NOMO-1 treated with dmso at 0.1 percent for 144 hours (cell line): ENCODE measurements around the gene MAGEA9.
"Not testable (repeated sequence)": the region's sequence is repeated elsewhere in the genome, so short reads cannot be mapped to it uniquely, and the experiment has no call there.

Experiments
- DNase-seq: peaks from one replicate; lab custom pipeline; 2025; ENCODE audit not compliant: unreplicated experiment; lab: John Stamatoyannopoulos, UW

Gene MAGEA9, protein sequence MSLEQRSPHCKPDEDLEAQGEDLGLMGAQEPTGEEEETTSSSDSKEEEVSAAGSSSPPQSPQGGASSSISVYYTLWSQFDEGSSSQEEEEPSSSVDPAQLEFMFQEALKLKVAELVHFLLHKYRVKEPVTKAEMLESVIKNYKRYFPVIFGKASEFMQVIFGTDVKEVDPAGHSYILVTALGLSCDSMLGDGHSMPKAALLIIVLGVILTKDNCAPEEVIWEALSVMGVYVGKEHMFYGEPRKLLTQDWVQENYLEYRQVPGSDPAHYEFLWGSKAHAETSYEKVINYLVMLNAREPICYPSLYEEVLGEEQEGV

DNA sequence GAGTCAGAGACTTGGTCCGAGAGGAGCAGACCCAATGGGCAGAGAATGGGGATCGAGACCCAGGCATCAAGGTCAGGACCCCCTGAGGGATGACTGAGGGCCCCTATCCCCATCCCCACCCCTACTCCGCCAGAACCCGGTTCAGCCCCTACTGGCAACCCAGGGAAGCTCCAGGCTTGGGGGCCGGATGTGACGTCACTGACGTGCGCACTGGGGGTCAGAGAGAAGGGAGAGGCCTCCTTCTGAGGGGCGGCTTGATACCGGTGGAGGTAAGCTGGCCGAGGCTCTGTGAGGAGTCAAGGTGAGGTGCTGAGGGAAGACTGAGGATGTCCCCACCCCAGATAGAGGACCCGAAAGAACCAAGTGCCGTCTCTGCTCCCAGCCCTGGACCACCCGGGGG is at the start of gene MAGEA9:
Gene MAGEA9 (plus strand): TSS at position 204 of the 400 bp plus-strand sequence. CDS start 4,281 bp downstream, outside the sequence.
- DNase-seq = not testable (repeated sequence)

DNA sequence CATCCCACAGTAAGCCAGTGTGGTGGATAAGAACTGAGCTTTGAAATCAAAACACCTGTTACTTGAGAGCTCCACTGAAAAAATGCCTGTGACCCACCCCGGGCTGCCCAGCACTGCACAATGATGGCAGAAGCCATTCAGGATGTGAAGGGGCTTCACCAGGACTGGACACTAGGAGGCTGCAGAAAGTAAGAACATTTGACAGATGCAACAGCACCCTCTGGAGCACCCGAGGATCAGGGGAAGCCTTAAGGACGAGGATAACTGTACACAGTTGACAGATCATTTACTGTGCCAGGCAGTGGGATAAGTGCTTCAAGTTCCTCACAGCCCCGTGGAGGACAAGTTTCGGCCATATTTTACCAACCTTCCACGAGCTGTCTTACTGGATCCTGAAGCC is 39.5 kb upstream of the MAGEA9 start:
- not testable (repeated sequence) for DNase-seq

DNA sequence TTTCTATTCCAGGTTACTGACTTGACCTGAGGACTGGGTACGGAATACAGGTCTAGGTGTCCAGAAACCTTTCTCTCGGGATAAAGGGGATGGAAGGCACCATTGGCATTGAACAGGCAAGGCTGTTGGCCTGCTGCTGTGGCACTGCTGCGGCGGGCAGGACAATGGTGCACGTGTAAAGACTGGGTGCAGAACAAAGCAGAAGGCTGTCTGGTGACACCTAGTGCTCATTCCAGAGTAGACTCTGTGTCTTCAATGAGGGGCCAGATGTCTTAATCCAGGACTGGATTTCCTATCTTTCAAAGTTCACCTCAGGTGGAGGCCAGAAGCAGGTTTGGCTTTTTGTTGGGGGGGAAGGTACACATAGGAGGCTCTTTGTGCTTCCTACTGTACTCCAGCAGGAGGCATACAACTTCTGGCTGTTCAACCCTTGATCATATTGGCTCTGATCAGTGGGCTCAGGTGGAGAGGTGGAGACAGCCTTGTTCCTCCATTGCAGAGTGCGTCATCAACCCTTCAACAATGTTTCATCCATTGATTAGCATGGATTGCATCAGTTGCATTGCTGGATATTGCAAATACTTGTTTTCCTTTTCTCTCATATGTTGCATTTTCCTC is 35.2 kb upstream of the MAGEA9 start:
- DNase-seq = not testable (repeated sequence)

DNA sequence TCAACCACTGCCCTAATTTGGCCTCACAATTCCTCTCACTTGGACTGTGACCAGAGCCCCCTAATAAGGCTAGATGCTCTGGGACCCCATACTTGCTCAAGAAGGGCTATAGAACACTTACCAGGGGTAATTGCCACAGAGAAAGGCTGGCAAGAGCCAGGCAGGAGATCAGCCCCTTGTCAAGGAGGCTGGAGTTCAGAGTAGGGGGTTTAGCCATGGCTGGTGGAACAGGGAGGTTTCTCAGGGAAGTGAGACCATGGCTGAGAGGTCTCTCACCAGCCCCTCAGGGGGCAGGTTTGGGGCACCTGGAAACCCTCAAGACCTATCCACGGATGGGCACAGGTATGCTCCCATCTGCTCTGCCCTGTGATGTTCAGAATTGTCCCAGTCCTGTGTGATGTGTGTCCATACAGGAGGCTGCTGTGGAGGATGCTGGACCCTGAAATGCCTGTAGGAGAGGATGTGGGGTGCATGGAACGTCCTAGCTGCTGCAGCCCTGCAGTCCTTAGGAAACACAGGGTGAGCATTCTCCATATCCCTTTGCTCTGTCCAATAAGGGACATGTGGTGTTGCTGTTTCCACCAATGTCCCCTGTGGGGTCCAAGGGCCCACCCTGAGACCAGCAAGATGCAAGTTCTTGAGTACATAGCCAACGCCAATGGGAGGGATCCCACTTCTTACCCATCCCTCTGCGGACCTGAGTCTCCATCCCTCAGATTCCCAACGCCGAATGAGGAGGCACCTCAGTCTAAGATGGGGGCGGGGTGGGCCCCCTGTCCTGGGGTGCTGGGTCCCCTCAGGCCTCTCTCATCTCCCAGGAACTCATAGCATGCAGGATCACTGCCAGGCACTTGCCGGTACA is 24.3 kb upstream of the MAGEA9 start:
- no peak for DNase-seq

DNA sequence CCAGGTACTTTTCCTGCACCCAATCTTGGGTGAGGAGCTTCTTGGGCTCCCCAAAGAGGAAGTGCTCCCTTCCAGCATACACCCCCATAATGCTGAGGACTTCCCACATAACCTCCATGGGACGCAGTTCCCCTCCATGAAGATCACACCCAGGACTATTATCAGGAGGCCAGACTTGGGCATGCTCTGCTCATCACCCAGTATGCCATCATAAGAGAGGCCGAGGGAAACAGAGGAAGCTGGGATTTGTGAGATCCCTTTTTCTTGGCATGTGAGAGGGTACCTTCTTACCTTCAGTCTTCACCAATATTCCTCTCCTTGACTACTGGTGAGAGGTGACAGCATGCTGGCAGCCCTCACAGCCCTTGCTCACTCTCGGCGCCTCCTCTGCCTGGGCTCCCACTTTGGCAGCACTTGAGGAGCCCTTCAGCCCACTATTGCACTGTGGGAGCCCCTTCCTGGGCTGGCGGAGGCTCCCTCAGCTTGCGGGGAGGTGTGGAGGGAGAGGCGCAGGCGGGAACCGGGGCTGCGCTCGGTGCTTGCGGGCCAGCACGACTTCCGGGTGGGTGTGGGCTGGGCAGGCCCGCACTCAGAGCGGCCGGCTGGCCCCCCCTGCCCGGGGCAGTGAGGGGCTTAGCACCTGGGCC is 23.5 kb upstream of the MAGEA9 start:
- DNase-seq = no peak

DNA sequence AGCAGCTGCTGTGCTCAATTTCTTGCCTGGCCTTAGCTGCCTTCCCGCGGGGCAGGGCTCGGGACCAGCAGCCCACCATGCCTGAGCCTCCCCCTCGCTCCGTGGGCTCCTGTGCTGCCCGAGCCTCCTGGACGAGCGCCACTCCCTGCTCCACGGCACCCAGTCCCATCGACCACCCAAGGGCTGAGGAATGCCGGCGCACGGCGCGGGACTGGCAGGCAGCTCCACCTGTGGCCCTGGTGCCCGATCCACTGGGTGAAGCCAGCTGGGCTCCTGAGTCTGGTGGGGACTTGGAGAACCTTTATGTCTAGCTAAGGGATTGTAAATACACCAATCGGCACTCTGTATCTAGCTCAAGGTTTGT is 23.0 kb upstream of the MAGEA9 start:
- DNase-seq = not testable (repeated sequence)

DNA sequence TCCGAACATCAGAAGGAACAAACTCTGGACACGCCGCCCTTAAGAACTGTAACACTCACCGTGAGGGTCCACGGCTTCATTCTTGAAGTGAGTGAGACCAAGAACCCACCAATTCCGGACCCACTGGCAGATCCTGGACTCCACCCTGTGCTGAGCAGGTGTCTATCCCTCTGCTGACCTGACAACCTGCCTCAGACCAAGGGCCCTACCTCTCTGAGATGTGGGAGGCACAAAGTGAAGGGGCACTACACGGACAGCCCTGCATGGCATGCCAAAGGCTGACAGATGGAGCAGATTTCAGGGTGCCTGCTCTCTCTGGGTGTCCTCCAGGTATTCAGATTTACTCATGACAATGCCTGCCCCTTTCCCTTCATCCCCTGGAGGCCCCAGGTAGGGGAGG is 21.9 kb upstream of the MAGEA9 start:
- no peak for DNase-seq

DNA sequence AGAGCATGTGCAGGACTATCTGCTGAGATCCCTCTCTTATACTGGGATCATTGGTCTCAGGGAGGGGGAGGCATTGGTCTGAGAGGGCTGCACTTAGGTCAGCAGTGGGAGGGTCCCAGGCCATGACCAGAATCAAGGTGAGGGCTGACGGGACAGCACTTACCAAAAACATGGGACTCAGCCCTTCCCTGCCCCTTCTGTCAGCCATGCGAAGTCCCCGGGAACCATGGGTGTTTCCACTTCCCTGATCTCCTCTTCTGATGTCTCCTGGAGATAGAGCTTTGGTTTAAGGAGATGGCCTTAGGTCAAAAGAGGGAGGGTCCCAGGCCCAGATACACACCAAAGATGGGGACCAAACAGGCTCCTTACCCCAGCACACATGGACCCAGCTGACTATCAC is 20.8 kb upstream of the MAGEA9 start:
- DNase-seq = no peak

DNA sequence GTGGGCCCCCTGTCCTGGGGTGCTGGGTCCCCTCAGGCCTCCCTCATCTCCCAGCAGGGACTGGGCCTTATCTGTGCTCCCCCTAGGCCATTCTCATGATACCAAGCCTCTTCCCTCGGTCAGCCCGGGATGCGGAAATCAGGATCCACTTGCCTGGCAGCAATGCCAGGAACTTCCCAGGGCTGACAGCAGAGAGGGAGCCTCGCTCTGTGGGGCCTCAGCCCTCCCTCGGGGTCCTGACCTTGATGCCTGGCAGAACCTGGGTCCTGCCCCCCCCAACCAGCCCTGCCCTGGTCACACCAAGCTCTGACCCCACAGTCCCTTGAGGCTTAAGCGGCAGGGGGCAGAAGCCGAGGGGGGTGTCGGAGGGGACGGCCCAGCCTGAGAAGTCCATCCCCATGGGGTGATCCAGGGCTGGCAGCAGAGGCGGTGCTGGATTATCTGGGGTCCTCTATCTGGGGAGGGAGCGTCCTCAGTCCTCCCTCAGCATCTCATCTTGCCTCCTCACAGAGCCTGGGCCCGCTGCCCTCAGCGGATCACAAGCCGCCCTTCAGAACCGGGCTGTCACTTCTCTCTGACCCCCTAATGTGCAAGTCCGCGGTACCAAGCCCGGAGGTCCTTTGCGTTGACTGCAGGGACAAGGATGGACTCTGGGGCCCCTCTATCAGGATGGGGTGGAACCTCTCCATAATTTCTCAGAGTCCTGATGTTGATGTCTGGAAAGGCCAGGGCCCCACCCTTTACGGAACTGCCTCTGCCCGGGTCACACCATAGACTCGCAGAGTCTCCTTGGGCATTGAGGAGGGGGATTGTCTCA is 19.7 kb upstream of the MAGEA9 start:
- not testable (repeated sequence) for DNase-seq

DNA sequence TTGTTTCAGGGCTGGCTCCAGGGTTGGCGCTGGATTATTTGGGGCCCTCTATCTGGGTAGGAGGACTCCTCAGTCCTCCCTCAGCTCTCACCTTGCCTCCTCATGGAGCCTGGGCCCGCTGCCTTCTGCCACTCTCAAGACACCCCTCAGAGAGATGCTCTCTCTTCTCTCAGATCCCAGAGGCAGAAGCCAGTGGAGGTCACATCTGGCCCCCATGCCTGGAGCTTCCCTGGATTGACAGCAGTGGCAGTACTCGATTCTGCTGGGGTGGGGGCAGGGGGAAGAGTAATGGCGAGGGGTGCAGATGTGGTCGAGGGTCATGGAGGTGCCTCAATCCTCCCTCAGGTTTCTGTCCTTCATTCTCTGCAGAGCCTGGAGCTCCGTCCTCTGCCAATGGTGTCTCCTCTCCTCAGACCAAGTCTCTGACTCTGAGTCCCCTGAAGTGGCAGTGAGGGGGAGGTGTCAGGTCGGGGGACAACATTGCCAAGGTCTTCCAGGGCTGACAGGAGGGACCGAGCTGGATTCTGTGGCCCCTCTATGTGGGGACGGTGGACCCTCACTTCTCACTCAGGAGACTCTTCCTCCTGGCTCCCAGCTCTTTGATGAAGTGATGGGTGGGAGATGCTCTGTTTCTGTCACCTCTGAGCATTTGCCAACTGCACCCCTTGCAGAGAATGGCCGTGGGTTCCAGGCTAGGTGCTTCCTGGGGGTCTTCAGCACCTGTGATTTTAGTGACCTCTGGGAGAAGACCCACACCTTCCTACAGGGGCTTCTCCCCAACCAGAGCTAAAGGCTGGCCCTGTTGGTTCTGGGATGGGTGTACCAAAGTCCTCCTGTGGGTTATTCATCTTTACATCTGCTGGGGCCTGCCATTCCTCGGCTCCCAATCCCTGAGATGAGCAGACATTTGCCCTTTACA is 18.8 kb upstream of the MAGEA9 start:
- no peak for DNase-seq

DNA sequence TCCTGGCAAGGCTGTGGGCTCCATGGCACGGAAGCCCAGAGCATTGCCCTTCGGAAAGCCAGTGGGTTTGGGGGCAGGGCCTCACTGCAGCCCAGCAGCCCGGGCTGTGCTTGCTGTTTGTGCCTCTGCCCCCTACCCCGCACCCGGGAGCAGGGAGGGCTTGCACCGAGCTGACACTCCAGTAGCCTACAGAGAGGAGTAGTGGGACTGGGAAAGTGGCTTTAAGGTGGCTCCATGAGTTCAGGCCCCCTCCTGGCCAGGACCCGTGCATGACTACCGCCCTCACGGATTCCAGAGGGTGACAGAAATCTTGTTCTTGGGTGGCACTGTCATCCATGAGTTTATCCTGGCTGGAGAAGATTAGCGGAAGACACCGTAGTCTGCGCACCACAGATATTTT is 11.4 kb upstream of the MAGEA9 start:
- DNase-seq = not testable (repeated sequence)

DNA sequence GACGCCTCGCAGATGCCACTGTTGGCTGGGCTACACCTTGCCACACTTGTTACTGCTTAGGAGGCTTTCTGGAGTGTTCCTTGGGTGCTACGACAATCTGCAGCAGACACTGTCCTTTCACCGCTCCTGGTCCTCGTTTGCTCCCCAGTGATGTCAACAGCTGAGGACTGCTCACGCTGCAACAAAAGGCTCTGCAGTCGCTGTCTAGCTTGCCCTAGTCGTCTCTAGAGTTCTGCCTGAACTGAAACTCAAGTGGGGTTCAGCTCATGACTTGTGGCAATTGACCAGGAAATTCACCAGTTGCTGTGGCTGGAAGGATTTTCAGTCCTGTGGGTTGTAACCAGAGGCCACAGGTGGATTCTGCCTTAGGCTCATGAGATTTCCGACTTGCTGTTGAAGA is 8.7 kb upstream of the MAGEA9 start:
- not testable (repeated sequence) for DNase-seq

DNA sequence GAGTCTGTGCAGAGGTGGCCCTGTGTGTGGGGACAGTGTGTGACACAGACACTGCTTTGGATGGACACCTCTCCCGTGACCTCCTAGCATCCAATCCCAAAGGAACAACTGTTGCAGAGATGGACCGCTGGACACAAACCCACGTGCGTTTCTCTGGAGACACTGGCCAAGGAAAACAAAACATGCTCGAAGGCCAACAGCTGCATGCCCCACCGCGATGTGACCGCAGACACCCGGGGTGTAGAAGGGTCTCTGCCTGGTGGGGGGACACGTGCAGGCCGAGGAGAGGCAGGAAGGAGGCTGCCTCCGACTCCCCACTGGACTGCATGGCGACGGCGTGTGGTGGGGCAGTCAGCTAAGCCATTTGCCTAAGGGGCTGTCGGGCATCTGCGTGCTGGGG is 8.0 kb upstream of the MAGEA9 start, which contains the start of gene HSFX1:
Gene HSFX1 (plus strand): TSS at position 301 of the 400 bp plus-strand sequence. CDS start 614 bp downstream, outside the sequence.
- not testable (repeated sequence) for DNase-seq

DNA sequence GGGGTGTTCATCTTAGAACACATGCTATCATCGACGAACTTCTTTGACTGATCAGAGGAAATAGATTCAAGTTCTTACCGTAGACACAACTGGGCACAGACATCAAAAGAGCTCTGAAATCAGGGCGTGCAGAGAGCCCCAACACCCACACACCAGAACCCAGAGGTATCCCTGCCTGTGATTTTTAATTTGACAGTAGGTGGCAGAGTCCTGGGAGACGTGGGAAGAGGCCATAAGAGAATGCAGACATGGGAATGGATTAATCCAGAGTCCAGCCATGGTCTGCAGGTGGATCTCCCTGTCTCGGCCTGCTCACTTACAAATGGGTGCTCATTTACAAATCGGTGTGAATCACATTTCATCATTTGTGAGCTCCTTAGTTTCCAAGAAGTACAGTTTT is 3.7 kb upstream of the MAGEA9 start:
- not testable (repeated sequence) for DNase-seq

DNA sequence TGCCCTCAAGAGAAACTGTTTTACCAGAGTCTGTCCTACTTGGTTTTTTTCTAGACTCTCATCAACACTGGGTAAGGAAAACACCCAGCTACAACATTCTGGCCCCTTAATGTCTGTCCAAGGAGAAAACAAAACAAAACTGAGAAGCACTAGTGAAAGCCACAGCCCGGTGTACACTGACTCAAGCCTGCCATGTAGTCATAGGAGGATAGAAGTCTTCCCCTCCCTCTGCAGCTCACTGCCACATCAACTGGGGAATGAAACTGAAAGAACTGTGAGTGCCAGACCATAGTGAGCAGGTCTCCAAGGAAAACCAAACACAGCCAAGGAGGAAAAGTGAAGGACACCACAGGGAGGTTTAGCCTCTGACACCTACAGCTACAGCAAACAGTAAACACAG is 13.8 kb downstream of the MAGEA9 start:
- DNase-seq = not testable (repeated sequence)

DNA sequence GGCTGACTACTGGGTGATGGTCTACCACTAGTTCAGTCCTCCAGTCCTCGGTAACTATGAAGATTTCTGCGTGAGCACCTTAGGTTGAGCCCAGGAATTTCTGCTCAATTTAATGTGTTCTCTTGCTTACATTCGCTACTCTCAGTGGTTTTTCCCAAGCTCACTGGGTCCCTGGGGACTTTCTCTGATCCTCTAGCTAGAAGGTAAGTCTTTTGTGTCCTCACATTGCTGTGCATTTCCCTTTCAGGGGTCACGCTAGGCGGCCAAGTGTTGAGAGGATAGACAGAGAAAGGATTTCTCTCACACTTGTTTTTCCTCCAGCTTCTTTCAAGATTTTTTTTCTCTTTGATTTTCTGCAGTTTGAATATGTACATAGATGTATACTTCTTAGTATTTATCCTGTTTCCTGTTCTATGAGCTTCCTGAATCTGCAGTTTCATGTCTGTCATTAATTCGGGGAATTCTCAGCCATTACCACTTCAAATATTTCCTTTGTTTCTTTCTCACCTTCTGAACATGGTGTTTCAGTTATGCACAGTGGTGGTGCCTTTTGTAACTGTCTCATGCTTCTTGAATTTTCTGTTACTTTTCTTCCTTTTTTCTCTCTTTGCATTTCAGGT is 17.5 kb downstream of the MAGEA9 start:
- DNase-seq = no peak

DNA sequence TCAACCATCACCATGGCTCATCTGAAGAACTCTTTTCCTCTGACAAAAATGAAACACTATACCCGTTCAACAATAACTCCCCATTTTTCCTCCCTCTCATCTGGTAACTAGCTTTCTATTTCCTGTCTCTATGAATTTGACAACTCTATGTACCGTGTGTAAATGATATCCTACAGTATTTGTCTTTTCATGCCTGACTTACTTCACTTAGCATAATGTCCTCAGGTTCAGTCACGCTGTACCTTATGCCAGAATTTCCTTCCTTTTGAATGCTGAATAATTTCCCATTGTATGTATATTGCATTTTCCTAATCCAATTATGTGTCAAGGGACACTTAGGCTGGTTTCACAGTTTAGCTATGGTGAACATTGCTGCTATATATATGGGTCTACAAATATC is 18.2 kb downstream of the MAGEA9 start:
- no peak for DNase-seq

DNA sequence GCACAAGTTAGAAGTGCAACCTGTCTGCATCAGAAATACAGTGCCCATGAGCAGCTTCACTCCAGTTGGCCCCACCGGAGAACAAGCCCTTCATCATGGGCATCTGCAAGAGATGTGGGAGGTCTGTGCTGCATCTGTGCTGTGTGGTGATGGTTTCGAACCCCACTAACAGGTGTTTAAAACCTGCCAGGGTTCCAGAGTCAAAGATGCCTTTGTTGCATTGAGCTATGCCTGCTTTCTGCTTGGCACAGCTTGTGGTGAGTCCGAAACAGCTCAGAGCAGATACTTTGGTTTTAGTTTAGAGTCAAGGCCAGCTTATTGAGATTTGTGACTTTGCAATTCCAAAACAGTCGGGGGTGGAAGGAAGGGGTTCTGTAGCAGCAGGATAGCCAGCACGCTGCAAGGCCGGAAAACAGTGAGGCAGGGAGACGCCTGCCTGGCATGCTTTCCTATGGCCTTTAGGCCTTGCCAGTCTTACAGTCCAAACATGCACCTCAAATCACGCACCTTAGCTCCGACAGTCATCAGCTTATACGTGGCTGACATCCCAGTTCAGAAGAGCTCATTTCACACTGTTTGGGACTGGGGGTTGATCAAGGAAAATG is 21.8 kb downstream of the MAGEA9 start:
- DNase-seq = no peak
